ENCODE results near the gene TRIM62.

Gene TRIM62

GRCh38 chr1:33220676-33221384 lies 39.0 kb upstream of the TRIM62 start:
- peak in 1 of 2 donors; percentile 48 for DNase-seq (ENCODE audit: low read depth in 2 of 2)
- no peak overlapping the region for H3K4me3 ChIP-seq (replicated peaks in 1 of 2; ENCODE audit: low read depth in 2 of 2, low read length in 2 of 2)
- no peak for TF ChIP-seq CTCF (IDR thresholded peaks at IDR 0.05; ENCODE audit: low read depth, low read length)

- TF ChIP-seq CTCF (IDR thresholded peaks at IDR 0.05; ENCODE audit: low read depth, low read length): no peak
- no peak overlapping the region for H3K4me3 ChIP-seq (replicated peaks in 1 of 2; ENCODE audit: low read depth in 2 of 2, low read length in 2 of 2)
- no peak for DNase-seq (ENCODE audit: low read depth in 2 of 2)
These were observed 38.2 kb upstream of the TRIM62 start for GRCh38 chr1:33219886-33220661.

- DNase-seq (ENCODE audit: low read depth in 2 of 2): no peak
- no peak overlapping the region for H3K4me3 ChIP-seq (replicated peaks in 1 of 2; ENCODE audit: low read depth in 2 of 2, low read length in 2 of 2)
- no peak for TF ChIP-seq CTCF (IDR thresholded peaks at IDR 0.05; ENCODE audit: low read depth, low read length)
These were observed 30.1 kb upstream of the TRIM62 start for GRCh38 chr1:33211972-33212371.

- TF ChIP-seq CTCF (IDR thresholded peaks at IDR 0.05; ENCODE audit: low read depth, low read length): no peak
- DNase-seq (ENCODE audit: low read depth in 2 of 2): no peak
- H3K4me3 ChIP-seq (replicated peaks in 1 of 2; ENCODE audit: low read depth in 2 of 2, low read length in 2 of 2): no peak overlapping the region
These were observed 24.5 kb upstream of the TRIM62 start for GRCh38 chr1:33206340-33206739.

GRCh38 chr1:33195556-33195955 lies 13.7 kb upstream of the TRIM62 start:
- TF ChIP-seq CTCF (IDR thresholded peaks at IDR 0.05; ENCODE audit: low read depth, low read length): no peak
- H3K4me3 ChIP-seq (replicated peaks in 1 of 2; ENCODE audit: low read depth in 2 of 2, low read length in 2 of 2): no peak overlapping the region
- DNase-seq (ENCODE audit: low read depth in 2 of 2): peak in 1 of 2 donors; percentile 17

- DNase-seq (ENCODE audit: low read depth in 2 of 2): no peak
- no peak overlapping the region for H3K4me3 ChIP-seq (replicated peaks in 1 of 2; ENCODE audit: low read depth in 2 of 2, low read length in 2 of 2)
- TF ChIP-seq CTCF (IDR thresholded peaks at IDR 0.05; ENCODE audit: low read depth, low read length): no peak
These were observed 10.0 kb upstream of the TRIM62 start for GRCh38 chr1:33191731-33192275.

Data from cardiac fibroblast (primary cell).